MCF 10A (cell line): ENCODE measurements around the gene BLOC1S2. TPM values are rescaled to one million over a fixed set of nuclear protein-coding genes. Genes with fewer than 3 reads are reported as not detected.

Experiments
- BruUV-seq: library from RNA; stranded (reverse); fragments of 400-500 nt; replicated peaks from 2 replicates; lab custom pipeline; 2021; lab: Mats Ljungman, UMichigan
- CTCF ChIA-PET: fragments of 300-600 bp; sonication (Branson Sonifier 250); formaldehyde crosslinking; extraction: SDS; loops from one replicate; lab custom pipeline; 2021; ENCODE audit warnings: antibody characterized with exemption, inconsistent platforms; lab: Yijun Ruan, JAX
- POLR2A ChIA-PET: fragments of 300-600, 350-650 bp; sonication (Branson Sonifier 250); formaldehyde crosslinking; extraction: SDS; loops from one replicate; lab custom pipeline; 2020; ENCODE audit warnings: antibody characterized with exemption, inconsistent platforms; lab: Yijun Ruan, JAX
- DNase-seq: peaks from one replicate; pipeline ENCODE4 v3.0.0-alpha.2; 2018; ENCODE audit not compliant: unreplicated experiment
- H3K27ac Mint-ChIP-seq: one replicate; pipeline ENCODE4 v1.8.0; 2022; ENCODE audit warnings: mild to moderate bottlenecking, low read depth, mixed read lengths; ENCODE audit not compliant: unreplicated experiment
- H3K27me3 Mint-ChIP-seq: one replicate; pipeline ENCODE4 v1.8.0; 2022; ENCODE audit warnings: mixed read lengths; ENCODE audit not compliant: insufficient read depth, unreplicated experiment
- H3K36me3 Mint-ChIP-seq: one replicate; pipeline ENCODE4 v1.8.0; 2022; ENCODE audit warnings: mild to moderate bottlenecking, moderate library complexity, mixed read lengths; ENCODE audit not compliant: insufficient read depth, unreplicated experiment
- H3K4me1 Mint-ChIP-seq: one replicate; pipeline ENCODE4 v1.8.0; 2022; ENCODE audit warnings: mixed read lengths; ENCODE audit not compliant: insufficient read depth, unreplicated experiment
- H3K4me3 Mint-ChIP-seq: one replicate; pipeline ENCODE4 v1.8.0; 2022; ENCODE audit warnings: mild to moderate bottlenecking, moderate library complexity, mixed read lengths; ENCODE audit not compliant: unreplicated experiment
- H3K9me3 Mint-ChIP-seq: one replicate; pipeline ENCODE4 v1.8.0; 2022; ENCODE audit warnings: mixed read lengths; ENCODE audit not compliant: unreplicated experiment
- intact Hi-C: fragments of 100-400 bp; cut with micrococcal nuclease; formaldehyde crosslinking; loops from 2 replicates; pipeline ENCODE4 v1.14.1; 2022
- total RNA-seq: library from RNA; stranded (reverse); gene quantifications from 2 replicates; pipeline ENCODE4 v1.2.3, GENCODE V29; 2022
- TF ChIP-seq, protein P1 (sequence below): fragments of 200-600 bp; IDR thresholded peaks from one replicate; pipeline ENCODE4 v1.8.0; 2022; ENCODE audit warnings: antibody characterized with exemption, mild to moderate bottlenecking; ENCODE audit not compliant: unreplicated experiment

Gene BLOC1S2
- total RNA-seq, 1 experiment from 2014 or later, result 98.4 TPM

- no TSS peak for BruUV-seq
- CTCF ChIA-PET, result interaction anchor here (1.1 to 1.2 kb wide), 2 partner anchors 26 to 154 kb away, joined by 3 read pairs; no protein-coding TSS in a partner anchor
- TF ChIP-seq, protein P1, sequence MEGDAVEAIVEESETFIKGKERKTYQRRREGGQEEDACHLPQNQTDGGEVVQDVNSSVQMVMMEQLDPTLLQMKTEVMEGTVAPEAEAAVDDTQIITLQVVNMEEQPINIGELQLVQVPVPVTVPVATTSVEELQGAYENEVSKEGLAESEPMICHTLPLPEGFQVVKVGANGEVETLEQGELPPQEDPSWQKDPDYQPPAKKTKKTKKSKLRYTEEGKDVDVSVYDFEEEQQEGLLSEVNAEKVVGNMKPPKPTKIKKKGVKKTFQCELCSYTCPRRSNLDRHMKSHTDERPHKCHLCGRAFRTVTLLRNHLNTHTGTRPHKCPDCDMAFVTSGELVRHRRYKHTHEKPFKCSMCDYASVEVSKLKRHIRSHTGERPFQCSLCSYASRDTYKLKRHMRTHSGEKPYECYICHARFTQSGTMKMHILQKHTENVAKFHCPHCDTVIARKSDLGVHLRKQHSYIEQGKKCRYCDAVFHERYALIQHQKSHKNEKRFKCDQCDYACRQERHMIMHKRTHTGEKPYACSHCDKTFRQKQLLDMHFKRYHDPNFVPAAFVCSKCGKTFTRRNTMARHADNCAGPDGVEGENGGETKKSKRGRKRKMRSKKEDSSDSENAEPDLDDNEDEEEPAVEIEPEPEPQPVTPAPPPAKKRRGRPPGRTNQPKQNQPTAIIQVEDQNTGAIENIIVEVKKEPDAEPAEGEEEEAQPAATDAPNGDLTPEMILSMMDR, result no peak
Measured at GRCh38 chr10:100315615-100316014, 29.1 kb upstream of the BLOC1S2 start.

GRCh38 chr10:100311298-100311697 lies 24.8 kb upstream of the BLOC1S2 start:
- BruUV-seq, result no TSS peak
- intact Hi-C loops, result no loop called here
- POLR2A ChIA-PET, result interaction anchor here (0.9 kb wide), 1 partner anchor 25 kb away, joined by 3 read pairs; the partner anchor contains the start of gene BLOC1S2
- no peaks in the 10 kb centered on the region for H3K36me3 Mint-ChIP-seq
- no peak overlapping the region for H3K27ac Mint-ChIP-seq
- CTCF ChIA-PET, result interaction anchor here (1.0 to 1.6 kb wide), 5 partner anchors 9 to 207 kb away, joined by 3 to 7 read pairs (median 3); no protein-coding TSS in a partner anchor
- no peaks in the 10 kb centered on the region for H3K4me1 Mint-ChIP-seq
- TF ChIP-seq, protein P1, result no peak
- no peaks in the 10 kb centered on the region for H3K9me3 Mint-ChIP-seq
- H3K27me3 Mint-ChIP-seq, result peaks cover 52% of the 10 kb centered on the region
- no peak overlapping the region for H3K4me3 Mint-ChIP-seq
- no peak for DNase-seq

More at GRCh38 chr10:100315615-100316014, 29.1 kb upstream of the BLOC1S2 start:
- H3K27me3 Mint-ChIP-seq, result peaks cover 41% of the 10 kb centered on the region
- H3K9me3 Mint-ChIP-seq, result no peaks in the 10 kb centered on the region
- no peak overlapping the region for H3K27ac Mint-ChIP-seq
- no peaks in the 10 kb centered on the region for H3K4me1 Mint-ChIP-seq
- DNase-seq, result no peak
- intact Hi-C loops, result no loop called here
- POLR2A ChIA-PET, result no interaction called here
- H3K4me3 Mint-ChIP-seq, result no peak overlapping the region
- H3K36me3 Mint-ChIP-seq, result no peaks in the 10 kb centered on the region

DNA sequence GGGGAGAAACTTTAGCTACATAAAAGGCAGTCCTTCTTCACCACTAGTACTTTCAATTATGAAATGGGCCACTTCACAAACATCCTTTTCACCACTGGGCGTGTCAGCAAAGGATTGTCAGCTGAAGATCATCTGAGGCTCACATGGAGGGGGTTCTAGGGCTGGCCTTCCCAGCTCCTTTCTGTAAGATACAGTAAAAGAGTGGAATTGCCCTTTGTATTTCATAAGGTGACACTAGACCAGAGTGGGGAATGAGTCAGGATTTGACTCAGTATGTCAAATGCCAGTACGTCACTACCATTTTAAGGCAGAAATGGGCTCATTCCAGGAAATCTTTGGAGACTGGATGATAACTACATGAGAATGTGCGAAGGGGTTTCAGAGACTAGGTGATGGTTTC lies 21.2 kb upstream of the BLOC1S2 start:
- peaks cover 52% of the 10 kb centered on the region for H3K27me3 Mint-ChIP-seq
- no peak overlapping the region for H3K4me3 Mint-ChIP-seq
- H3K36me3 Mint-ChIP-seq, result no peaks in the 10 kb centered on the region
- BruUV-seq, result no TSS peak
- POLR2A ChIA-PET, result no interaction called here
- intact Hi-C loops, result no loop called here
- peak; percentile 29 for DNase-seq
- H3K4me1 Mint-ChIP-seq, result no peaks in the 10 kb centered on the region
- TF ChIP-seq, protein P1, result no peak
- CTCF ChIA-PET, result no interaction called here
- no peaks in the 10 kb centered on the region for H3K9me3 Mint-ChIP-seq
- H3K27ac Mint-ChIP-seq, result no peak overlapping the region

- no peaks in the 10 kb centered on the region for H3K9me3 Mint-ChIP-seq
- DNase-seq, result no peak
- H3K4me3 Mint-ChIP-seq, result no peak overlapping the region
- CTCF ChIA-PET, result interaction anchor here (0.9 kb wide), 1 partner anchor 90 kb away, joined by 4 read pairs; no protein-coding TSS in a partner anchor
- peaks cover 43% of the 10 kb centered on the region for H3K27me3 Mint-ChIP-seq
- POLR2A ChIA-PET, result no interaction called here
- TF ChIP-seq, protein P1, result no peak
- no peak overlapping the region for H3K27ac Mint-ChIP-seq
- H3K36me3 Mint-ChIP-seq, result no peaks in the 10 kb centered on the region
- intact Hi-C loops, result no loop called here
- BruUV-seq, result no TSS peak
- no peaks in the 10 kb centered on the region for H3K4me1 Mint-ChIP-seq
Measured at GRCh38 chr10:100306861-100307260, 20.4 kb upstream of the BLOC1S2 start.
